CD8-positive, alpha-beta memory T cell (primary cell): Measurements from ENCODE around the gene CIB4. TPM values are rescaled to one million over a fixed set of nuclear protein-coding genes. Genes with fewer than 3 reads are reported as not detected.

Experiments
- CTCF ChIA-PET: fragments of 350-600 bp; sonication (Branson Sonifier 250); formaldehyde crosslinking; loops from one replicate; lab custom pipeline; 2021; ENCODE audit warnings: antibody characterized with exemption; lab: Charles Lee
- POLR2A ChIA-PET: fragments of 350-600 bp; sonication (Branson Sonifier 250); formaldehyde crosslinking; loops from one replicate; lab custom pipeline; 2021; ENCODE audit warnings: antibody characterized with exemption; lab: Charles Lee
- DNase-seq, 5 donors: peaks; one replicate each; pipeline versions ENCODE4 v3.0.0 to v3.0.0-alpha.2; 2020 to 2022; ENCODE audit warnings: mixed read lengths in 1 of 5
- H3K27ac ChIP-seq: one replicate; pipeline ENCODE4 v1.7.0; 2013; ENCODE audit warnings: low read depth, mild to moderate bottlenecking, low read length, moderate library complexity
- H3K27me3 ChIP-seq: 2 replicates; pipeline ENCODE4 v1.7.0; 2013; ENCODE audit warnings: low read length, mild to moderate bottlenecking; ENCODE audit not compliant: insufficient read depth, poor library complexity, severe bottlenecking
- H3K36me3 ChIP-seq: 2 replicates; pipeline ENCODE4 v1.7.0; 2013; ENCODE audit warnings: mild to moderate bottlenecking, low read length, moderate library complexity; ENCODE audit not compliant: insufficient read depth
- H3K4me1 ChIP-seq: 2 replicates; pipeline ENCODE4 v1.7.0; 2013; ENCODE audit warnings: mild to moderate bottlenecking, low read length, moderate library complexity; ENCODE audit not compliant: insufficient read depth
- H3K4me3 ChIP-seq: 2 replicates; pipeline ENCODE4 v1.7.0; 2013; ENCODE audit warnings: mild to moderate bottlenecking, low read length
- H3K9me3 ChIP-seq: 2 replicates; pipeline ENCODE4 v1.7.0; 2013; ENCODE audit warnings: mild to moderate bottlenecking, low read length
- H3K27ac Mint-ChIP-seq, 8 donors: one replicate each; pipeline ENCODE4 v1.8.0; 2020 to 2021; ENCODE audit warnings: mixed read lengths in 8 of 8, mild to moderate bottlenecking in 6 of 8, inconsistent platforms in 3 of 8, moderate library complexity in 3 of 8
- H3K27me3 Mint-ChIP-seq, 2 donors: one replicate each; pipeline ENCODE4 v1.8.0; 2020 to 2021; ENCODE audit warnings: mixed read lengths in 2 of 2, mild to moderate bottlenecking in 1 of 2, moderate library complexity in 1 of 2
- H3K36me3 Mint-ChIP-seq, 3 donors: one replicate each; pipeline ENCODE4 v1.8.0; 2020 to 2021; ENCODE audit warnings: mixed read lengths in 3 of 3, inconsistent platforms in 1 of 3, mild to moderate bottlenecking in 1 of 3
- H3K4me1 Mint-ChIP-seq, 3 donors: one replicate each; pipeline ENCODE4 v1.8.0; 2020 to 2021; ENCODE audit warnings: mixed read lengths in 3 of 3, inconsistent platforms in 1 of 3, mild to moderate bottlenecking in 1 of 3
- H3K4me3 Mint-ChIP-seq, 7 donors: one replicate each; pipeline ENCODE4 v1.8.0; 2020 to 2021; ENCODE audit warnings: mixed read lengths in 7 of 7, mild to moderate bottlenecking in 6 of 7, moderate library complexity in 4 of 7, inconsistent platforms in 2 of 7
- H3K9me3 Mint-ChIP-seq, 5 donors: one replicate each; pipeline ENCODE4 v1.8.0; 2020 to 2022; ENCODE audit warnings: mixed read lengths in 5 of 5, mild to moderate bottlenecking in 3 of 5, moderate library complexity in 2 of 5, inconsistent platforms in 1 of 5
- polyA plus RNA-seq: library from polyadenylated mRNA; unstranded; fragments of 300-500 nt; fragmentation: Illumina TruSeq; gene quantifications from one replicate; pipeline ENCODE4 v1.2.3, GENCODE V29; 2021
- total RNA-seq, 2 experiments: library from RNA; stranded (reverse); gene quantifications; one replicate each; pipeline ENCODE4 v1.2.3, GENCODE V29; 2021

Gene CIB4
- total and polyA plus RNA-seq, 3 experiments from 2014 or later: not detected

DNA sequence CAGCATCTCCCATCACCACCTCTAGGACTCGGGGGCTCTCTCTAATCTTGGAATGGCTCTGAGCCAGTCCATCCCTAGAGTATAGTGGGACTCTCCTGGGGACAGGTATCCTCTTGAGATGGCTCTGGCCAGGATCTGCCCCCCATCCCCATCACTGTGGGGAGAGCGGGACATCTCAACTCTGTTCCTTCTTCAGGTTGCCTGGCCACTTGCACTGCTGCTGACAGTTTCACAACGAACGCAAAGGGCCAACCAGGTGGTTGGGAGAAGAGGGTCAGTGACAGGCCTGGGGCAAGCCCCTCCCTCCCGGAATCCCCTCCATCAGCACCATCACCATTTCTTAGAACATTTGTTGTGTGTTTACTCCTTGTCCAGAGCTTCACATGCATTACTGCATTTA lies 62.6 kb downstream of the CIB4 start:
- Histone ChIP-seq H3K27me3 (no peaks in the 10 kb centered on the region), H3K4me1 (no peaks in the 10 kb centered on the region), H3K27ac (no peak overlapping the region), H3K9me3 (no peaks in the 10 kb centered on the region), H3K4me3 (no peak overlapping the region), H3K36me3 (no peaks in the 10 kb centered on the region)
- ChIA-PET CTCF (interaction anchor here (0.5 to 2.2 kb wide), 13 partner anchors 8 to 837 kb away, joined by 3 to 11 read pairs (median 6); a partner anchor contains a TSS), POLR2A (no interaction called here)
- H3K9me3 Mint-ChIP-seq: no peaks in the 10 kb centered on the region
- H3K4me3 Mint-ChIP-seq: no peak overlapping the region
- no peak overlapping the region for H3K27ac Mint-ChIP-seq
- no peak for DNase-seq
- H3K36me3 Mint-ChIP-seq: no peaks in the 10 kb centered on the region
- H3K4me1 Mint-ChIP-seq: peaks cover 0 to 4% (median 2%) of the 10 kb centered on the region in 3 donors
- peaks cover 8 to 49% of the 10 kb centered on the region in 2 donors for H3K27me3 Mint-ChIP-seq

GRCh38 chr2:26578113-26578458 lies 63.1 kb downstream of the CIB4 start:
- Histone ChIP-seq H3K9me3 (no peaks in the 10 kb centered on the region), H3K4me1 (no peaks in the 10 kb centered on the region), H3K27ac (no peak overlapping the region), H3K4me3 (no peak overlapping the region), H3K27me3 (no peaks in the 10 kb centered on the region), H3K36me3 (no peaks in the 10 kb centered on the region)
- Mint-ChIP-seq H3K4me3 (no peak overlapping the region), H3K36me3 (no peaks in the 10 kb centered on the region), H3K27me3 (peaks cover 10 to 51% of the 10 kb centered on the region in 2 donors), H3K27ac (no peak overlapping the region), H3K9me3 (no peaks in the 10 kb centered on the region), H3K4me1 (peaks cover 0 to 4% (median 2%) of the 10 kb centered on the region in 3 donors)
- ChIA-PET POLR2A (no interaction called here), CTCF (interaction anchor here (0.5 to 2.2 kb wide), 15 partner anchors 9 to 837 kb away, joined by 3 to 11 read pairs (median 4); a partner anchor contains a TSS)
- no peak for DNase-seq

GRCh38 chr2:26577442-26578112 lies 63.6 kb downstream of the CIB4 start:
- CTCF ChIA-PET: interaction anchor here (0.6 to 2.2 kb wide), 18 partner anchors 9 to 626 kb away, joined by 3 to 11 read pairs (median 4); a partner anchor contains a TSS
- peaks cover 10 to 50% of the 10 kb centered on the region in 2 donors for H3K27me3 Mint-ChIP-seq
- H3K36me3 ChIP-seq: no peaks in the 10 kb centered on the region
- no peaks in the 10 kb centered on the region for H3K9me3 ChIP-seq
- no peak overlapping the region for H3K4me3 ChIP-seq
- H3K4me1 ChIP-seq: no peaks in the 10 kb centered on the region
- no peaks in the 10 kb centered on the region for H3K9me3 Mint-ChIP-seq
- H3K27me3 ChIP-seq: no peaks in the 10 kb centered on the region
- no peak overlapping the region for H3K4me3 Mint-ChIP-seq
- no peaks in the 10 kb centered on the region for H3K36me3 Mint-ChIP-seq
- peak; percentile 29 to 66 (median 40) for DNase-seq
- no peak overlapping the region for H3K27ac Mint-ChIP-seq
- no peak overlapping the region for H3K27ac ChIP-seq
- H3K4me1 Mint-ChIP-seq: peaks cover 0 to 4% (median 2%) of the 10 kb centered on the region in 3 donors
- POLR2A ChIA-PET: no interaction called here

GRCh38 chr2:26576565-26577441 lies 64.4 kb downstream of the CIB4 start:
- no peaks in the 10 kb centered on the region for H3K9me3 ChIP-seq
- no peaks in the 10 kb centered on the region for H3K36me3 ChIP-seq
- Mint-ChIP-seq H3K4me1 (peaks cover 0 to 4% (median 2%) of the 10 kb centered on the region in 3 donors), H3K9me3 (no peaks in the 10 kb centered on the region), H3K27ac (no peak overlapping the region), H3K36me3 (no peaks in the 10 kb centered on the region), H3K4me3 (no peak overlapping the region), H3K27me3 (peaks cover 10 to 48% of the 10 kb centered on the region in 2 donors)
- no peaks in the 10 kb centered on the region for H3K4me1 ChIP-seq
- no peak overlapping the region for H3K4me3 ChIP-seq
- POLR2A ChIA-PET: no interaction called here
- CTCF ChIA-PET: interaction anchor here (0.6 to 2.2 kb wide), 12 partner anchors 9 to 625 kb away, joined by 3 to 10 read pairs (median 4); a partner anchor contains a TSS
- no peak overlapping the region for H3K27ac ChIP-seq
- DNase-seq: peak in 1 of 5 donors; percentile 37
- no peaks in the 10 kb centered on the region for H3K27me3 ChIP-seq

GRCh38 chr2:26575836-26576564 lies 65.2 kb downstream of the CIB4 start:
- H3K9me3 Mint-ChIP-seq: no peaks in the 10 kb centered on the region
- peaks cover 0 to 4% (median 2%) of the 10 kb centered on the region in 3 donors for H3K4me1 Mint-ChIP-seq
- H3K36me3 Mint-ChIP-seq: no peaks in the 10 kb centered on the region
- no peak overlapping the region for H3K27ac Mint-ChIP-seq
- POLR2A ChIA-PET: no interaction called here
- Histone ChIP-seq H3K27me3 (no peaks in the 10 kb centered on the region), H3K27ac (no peak overlapping the region), H3K4me3 (no peak overlapping the region), H3K9me3 (no peaks in the 10 kb centered on the region), H3K36me3 (no peaks in the 10 kb centered on the region), H3K4me1 (no peaks in the 10 kb centered on the region)
- CTCF ChIA-PET: interaction anchor here (0.8 to 1.6 kb wide), 2 partner anchors 8 to 16 kb away, joined by 3 to 4 read pairs; no protein-coding TSS in a partner anchor
- peaks cover 10 to 40% of the 10 kb centered on the region in 2 donors for H3K27me3 Mint-ChIP-seq
- DNase-seq: peak in 1 of 5 donors; percentile 35
- no peak overlapping the region for H3K4me3 Mint-ChIP-seq

DNA sequence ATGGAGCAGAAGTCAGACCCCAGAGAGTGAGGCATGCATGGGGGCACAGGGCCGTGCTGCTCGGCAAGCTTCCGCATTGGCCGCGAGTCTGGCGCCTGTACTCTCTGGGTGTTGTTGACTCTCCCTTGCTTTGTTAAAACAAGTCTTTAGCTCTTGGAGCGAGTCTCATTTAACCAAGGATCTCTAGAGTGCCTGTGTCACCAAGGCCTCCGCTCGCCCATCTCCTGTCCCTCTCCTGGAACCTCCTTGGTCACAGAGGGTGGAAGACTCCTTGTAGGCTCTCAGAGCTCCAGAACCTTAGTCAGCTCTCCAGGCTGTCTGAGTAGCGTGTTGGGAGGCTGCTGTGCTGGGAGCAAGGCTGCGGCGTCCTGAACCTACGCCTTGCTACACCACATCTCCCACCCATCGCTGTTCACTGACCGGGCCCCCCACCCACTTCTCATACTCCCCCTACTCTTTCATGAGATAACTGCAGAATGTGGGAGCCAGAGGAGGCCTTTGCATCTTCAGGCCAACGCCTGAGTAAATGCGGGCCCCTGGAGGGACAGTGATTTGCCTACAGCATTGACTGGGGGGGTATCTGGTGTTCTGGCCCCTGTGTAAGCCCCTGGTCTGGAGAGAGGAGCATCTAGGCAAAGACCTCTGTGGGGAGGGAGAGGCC lies 66.1 kb downstream of the CIB4 start:
- Mint-ChIP-seq H3K4me3 (no peak overlapping the region), H3K27ac (no peak overlapping the region), H3K4me1 (peaks cover 0 to 4% (median 2%) of the 10 kb centered on the region in 3 donors), H3K27me3 (peaks cover 10 to 45% of the 10 kb centered on the region in 2 donors), H3K9me3 (no peaks in the 10 kb centered on the region), H3K36me3 (no peaks in the 10 kb centered on the region)
- DNase-seq: peak in 1 of 5 donors; percentile 45
- no peak overlapping the region for H3K27ac ChIP-seq
- no peaks in the 10 kb centered on the region for H3K27me3 ChIP-seq
- ChIA-PET CTCF (no interaction called here), POLR2A (no interaction called here)
- no peaks in the 10 kb centered on the region for H3K4me1 ChIP-seq
- H3K9me3 ChIP-seq: no peaks in the 10 kb centered on the region
- no peak overlapping the region for H3K4me3 ChIP-seq
- no peaks in the 10 kb centered on the region for H3K36me3 ChIP-seq

GRCh38 chr2:26574066-26574899 lies 66.9 kb downstream of the CIB4 start:
- peak overlapping the region in 1 of 8 donors; percentile 9 for H3K27ac Mint-ChIP-seq
- CTCF ChIA-PET: no interaction called here
- H3K27me3 Mint-ChIP-seq: peaks cover 10 to 47% of the 10 kb centered on the region in 2 donors
- no peak overlapping the region for H3K4me3 Mint-ChIP-seq
- Histone ChIP-seq H3K4me3 (no peak overlapping the region), H3K27me3 (no peaks in the 10 kb centered on the region), H3K27ac (no peak overlapping the region), H3K4me1 (no peaks in the 10 kb centered on the region), H3K36me3 (no peaks in the 10 kb centered on the region), H3K9me3 (no peaks in the 10 kb centered on the region)
- peak in 1 of 5 donors; percentile 28 for DNase-seq
- POLR2A ChIA-PET: no interaction called here
- peaks cover 0 to 4% (median 2%) of the 10 kb centered on the region in 3 donors for H3K4me1 Mint-ChIP-seq
- no peaks in the 10 kb centered on the region for H3K9me3 Mint-ChIP-seq
- no peaks in the 10 kb centered on the region for H3K36me3 Mint-ChIP-seq
